ENCODE measurements around the gene MRTFB.

The MRTFB gene

DNA sequence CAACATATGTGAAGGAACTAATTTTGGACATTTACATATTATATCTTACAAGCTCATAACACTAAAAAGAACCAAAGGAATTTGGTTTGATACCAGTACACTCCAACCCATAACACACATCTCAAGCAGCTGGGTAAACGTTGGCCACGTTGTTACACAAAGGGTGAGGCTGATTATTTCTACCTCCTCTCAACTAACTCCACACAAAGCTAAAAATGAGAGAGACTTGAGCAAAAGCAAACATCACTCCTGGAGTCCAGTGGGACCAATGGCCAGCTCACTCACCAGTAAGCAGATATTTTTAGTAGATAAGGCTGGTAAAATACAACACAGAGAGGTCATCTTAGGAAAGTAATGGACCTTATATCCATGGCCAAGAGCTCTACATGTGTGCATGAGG lies 207.6 kb downstream of the MRTFB start:
- H3K27ac ChIP-seq (ENCODE audit: low read length) = no peak overlapping the region
- DNase-seq (ENCODE audit: low read depth, low spot score) = no peak
- no CpG with 5 or more reads among the region's 2 CpGs for whole genome bisulfite sequencing (ENCODE audit: insufficient coverage, insufficient read length)
- no peaks in the 10 kb centered on the region for H3K9me3 ChIP-seq (ENCODE audit: control insufficient read depth, insufficient read depth, low read length)
- H3K4me1 ChIP-seq (ENCODE audit: control insufficient read depth, insufficient read depth, low read length) = peaks cover 4% of the 10 kb centered on the region; the same call in 1 of the 2 replicates
- no peak overlapping the region for H3K4me3 ChIP-seq (ENCODE audit: low read length)
- no peaks in the 10 kb centered on the region for H3K27me3 ChIP-seq (ENCODE audit: control insufficient read depth, insufficient read depth, low read length)
- H3K36me3 ChIP-seq (ENCODE audit: control insufficient read depth, insufficient read depth, low read length) = no peaks in the 10 kb centered on the region

DNA sequence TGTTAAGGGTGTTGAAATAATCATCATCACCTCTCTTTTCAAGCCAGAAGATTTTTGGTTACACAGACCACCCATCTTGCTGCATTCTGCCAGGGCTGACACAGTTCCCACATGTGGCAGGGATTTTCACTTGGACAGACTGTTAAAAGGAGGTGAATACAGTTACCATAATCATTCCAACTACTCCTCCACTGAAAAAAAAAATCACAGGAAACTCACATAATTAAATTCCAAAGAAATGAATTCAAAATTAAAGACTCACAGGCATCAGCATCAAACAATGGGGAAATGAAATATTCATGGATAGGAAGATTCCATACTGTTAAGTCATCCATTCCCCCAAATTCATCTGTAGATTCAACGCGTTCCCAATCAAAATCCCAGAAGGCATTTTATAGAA lies 209.4 kb downstream of the MRTFB start:
- no CpG with 5 or more reads among the region's 2 CpGs for WGBS (ENCODE audit: insufficient coverage, insufficient read length)
- Histone ChIP-seq H3K4me3 (ENCODE audit: low read length) (no peak overlapping the region), H3K36me3 (ENCODE audit: control insufficient read depth, insufficient read depth, low read length) (no peaks in the 10 kb centered on the region), H3K4me1 (ENCODE audit: control insufficient read depth, insufficient read depth, low read length) (peaks cover 6% of the 10 kb centered on the region), H3K27me3 (ENCODE audit: control insufficient read depth, insufficient read depth, low read length) (no peaks in the 10 kb centered on the region), H3K9me3 (ENCODE audit: control insufficient read depth, insufficient read depth, low read length) (no peaks in the 10 kb centered on the region), H3K27ac (ENCODE audit: low read length) (no peak overlapping the region)
- DNase-seq (ENCODE audit: low read depth, low spot score) = no peak

DNA sequence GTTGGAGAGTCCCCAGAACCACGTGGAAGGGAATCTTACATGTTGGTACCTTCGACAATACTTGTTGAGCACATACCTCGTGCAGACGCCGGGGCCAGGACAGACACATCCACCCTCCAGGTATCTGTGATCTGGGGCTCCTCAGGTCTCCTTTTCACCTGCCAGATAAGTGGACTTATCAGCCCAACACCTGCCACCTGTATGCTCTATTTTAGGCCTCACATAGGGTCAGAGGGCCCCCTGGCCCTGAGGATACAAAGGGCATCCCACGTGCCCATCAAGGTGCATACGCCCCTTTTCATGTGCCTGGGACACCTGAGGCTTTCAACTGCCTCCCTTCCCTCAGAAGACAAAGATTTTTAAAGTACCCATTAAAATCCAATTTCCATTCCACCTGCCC lies 212.7 kb downstream of the MRTFB start:
- H3K36me3 ChIP-seq (ENCODE audit: control insufficient read depth, insufficient read depth, low read length) = no peaks in the 10 kb centered on the region
- DNase-seq (ENCODE audit: low read depth, low spot score) = no peak
- no peaks in the 10 kb centered on the region for H3K9me3 ChIP-seq (ENCODE audit: control insufficient read depth, insufficient read depth, low read length)
- peaks cover 7% of the 10 kb centered on the region for H3K4me1 ChIP-seq (ENCODE audit: control insufficient read depth, insufficient read depth, low read length)
- H3K27ac ChIP-seq (ENCODE audit: low read length) = no peak overlapping the region
- WGBS (ENCODE audit: insufficient coverage, insufficient read length) = no CpG with 5 or more reads among the region's 7 CpGs
- no peak overlapping the region for H3K4me3 ChIP-seq (ENCODE audit: low read length)
- H3K27me3 ChIP-seq (ENCODE audit: control insufficient read depth, insufficient read depth, low read length) = no peaks in the 10 kb centered on the region

DNA sequence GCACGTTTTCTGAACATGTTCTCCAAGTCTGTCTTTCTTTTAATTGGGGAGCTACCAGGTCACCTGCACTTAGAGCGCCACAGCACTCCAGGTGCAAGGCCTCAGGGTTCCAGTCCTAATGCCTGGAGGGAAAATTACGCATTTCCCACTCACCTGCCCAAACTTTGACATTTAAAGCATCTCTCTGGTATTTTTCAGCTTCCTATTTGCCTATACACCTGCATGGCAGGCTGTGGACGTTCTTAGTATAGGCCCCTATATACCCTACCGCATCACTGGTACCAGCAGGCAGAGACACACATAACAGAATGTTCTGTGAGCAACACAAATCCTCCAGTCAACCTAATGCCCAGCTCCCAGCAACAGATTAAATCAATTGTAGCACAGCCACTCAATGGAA lies 213.3 kb downstream of the MRTFB start:
- WGBS (ENCODE audit: insufficient coverage, insufficient read length) = no CpG with 5 or more reads among the region's 5 CpGs
- no peak overlapping the region for H3K27ac ChIP-seq (ENCODE audit: low read length)
- H3K27me3 ChIP-seq (ENCODE audit: control insufficient read depth, insufficient read depth, low read length) = no peaks in the 10 kb centered on the region
- no peak overlapping the region for H3K4me3 ChIP-seq (ENCODE audit: low read length)
- no peak for DNase-seq (ENCODE audit: low read depth, low spot score)
- H3K36me3 ChIP-seq (ENCODE audit: control insufficient read depth, insufficient read depth, low read length) = no peaks in the 10 kb centered on the region
- H3K4me1 ChIP-seq (ENCODE audit: control insufficient read depth, insufficient read depth, low read length) = peaks cover 7% of the 10 kb centered on the region
- H3K9me3 ChIP-seq (ENCODE audit: control insufficient read depth, insufficient read depth, low read length) = no peaks in the 10 kb centered on the region

DNA sequence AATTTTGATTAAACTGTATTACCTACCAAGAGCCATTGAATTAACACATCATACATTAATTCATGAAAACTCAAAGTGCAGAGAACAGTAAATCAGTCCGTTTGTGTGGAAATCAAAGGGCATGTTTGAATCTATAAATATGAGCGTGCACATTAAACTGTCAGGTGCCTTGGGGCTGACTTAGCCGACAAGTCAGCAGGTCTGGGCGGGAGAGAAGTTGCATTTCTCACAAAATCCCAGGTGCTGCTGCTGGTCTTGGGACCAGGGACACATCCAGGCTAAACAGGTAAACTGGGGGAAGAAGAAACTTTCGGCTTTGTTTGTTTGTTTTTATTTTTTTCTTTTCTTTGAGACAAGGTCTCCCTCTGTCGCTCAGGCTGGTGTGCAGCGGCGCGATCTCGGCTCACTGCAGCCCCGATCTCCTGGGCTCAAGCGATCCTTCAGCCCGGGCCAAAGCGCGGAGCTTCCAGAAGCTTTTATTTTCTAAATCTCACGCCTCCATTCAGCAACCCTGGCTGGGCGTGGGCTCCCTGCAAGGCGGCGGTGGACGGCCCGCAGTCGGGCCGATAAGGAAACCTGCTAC lies 213.9 kb downstream of the MRTFB start:
- no CpG with 5 or more reads among the region's 23 CpGs for WGBS (ENCODE audit: insufficient coverage, insufficient read length)
- Histone ChIP-seq H3K9me3 (ENCODE audit: control insufficient read depth, insufficient read depth, low read length) (no peaks in the 10 kb centered on the region), H3K36me3 (ENCODE audit: control insufficient read depth, insufficient read depth, low read length) (no peaks in the 10 kb centered on the region), H3K4me1 (ENCODE audit: control insufficient read depth, insufficient read depth, low read length) (peaks cover 7% of the 10 kb centered on the region), H3K27me3 (ENCODE audit: control insufficient read depth, insufficient read depth, low read length) (no peaks in the 10 kb centered on the region), H3K27ac (ENCODE audit: low read length) (no peak overlapping the region), H3K4me3 (ENCODE audit: low read length) (peak overlapping the region; percentile 86)
- DNase-seq (ENCODE audit: low read depth, low spot score) = no peak

DNA sequence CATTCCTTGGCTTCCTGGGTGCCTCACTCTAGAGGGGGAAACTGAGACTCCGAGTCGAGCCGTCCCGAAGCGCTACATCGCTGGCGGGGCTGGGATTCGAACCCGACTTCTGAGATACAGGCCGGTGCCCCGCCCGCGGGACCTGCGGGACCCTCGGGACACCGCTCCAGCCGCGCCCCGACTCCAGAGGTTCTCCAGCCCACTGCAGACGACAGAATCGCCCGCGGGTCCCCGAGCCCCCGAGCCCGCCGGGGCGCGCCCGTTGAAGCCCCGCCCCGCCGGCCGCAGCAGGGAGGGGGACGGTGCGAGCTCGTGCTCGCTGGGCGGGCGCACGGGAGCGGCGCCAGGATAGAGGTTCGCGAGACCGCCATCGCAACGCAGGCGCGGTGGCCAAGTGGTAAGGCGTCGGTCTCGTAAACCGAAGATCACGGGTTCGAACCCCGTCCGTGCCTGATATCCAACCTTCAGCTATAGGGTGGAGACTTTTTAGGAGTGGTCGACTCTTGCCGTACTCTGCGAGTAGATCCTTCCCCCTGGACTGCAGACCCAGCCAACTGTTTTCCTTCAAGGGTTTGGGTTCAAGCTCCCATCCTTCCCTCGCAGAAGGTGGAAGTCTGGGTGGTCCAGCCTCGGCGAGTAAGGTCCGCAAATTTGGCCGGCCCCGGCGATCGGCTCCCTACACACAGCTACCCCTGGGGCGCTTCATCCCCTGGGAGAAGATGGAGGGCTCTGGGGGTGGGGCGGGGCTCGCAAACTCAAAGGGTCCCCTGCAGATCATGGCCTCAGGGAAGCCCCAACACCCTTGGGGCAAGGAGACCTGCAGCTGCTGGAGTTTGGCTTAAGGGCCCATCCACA lies 214.6 kb downstream of the MRTFB start:
- DNase-seq (ENCODE audit: low read depth, low spot score) = peak; percentile 87
- Histone ChIP-seq H3K9me3 (ENCODE audit: control insufficient read depth, insufficient read depth, low read length) (no peaks in the 10 kb centered on the region), H3K27ac (ENCODE audit: low read length) (no peak overlapping the region), H3K4me1 (ENCODE audit: control insufficient read depth, insufficient read depth, low read length) (peaks cover 7% of the 10 kb centered on the region), H3K27me3 (ENCODE audit: control insufficient read depth, insufficient read depth, low read length) (no peaks in the 10 kb centered on the region), H3K4me3 (ENCODE audit: low read length) (peak overlapping the region; percentile 86), H3K36me3 (ENCODE audit: control insufficient read depth, insufficient read depth, low read length) (no peaks in the 10 kb centered on the region)
- no CpG with 5 or more reads among the region's 72 CpGs for WGBS (ENCODE audit: insufficient coverage, insufficient read length)

DNA sequence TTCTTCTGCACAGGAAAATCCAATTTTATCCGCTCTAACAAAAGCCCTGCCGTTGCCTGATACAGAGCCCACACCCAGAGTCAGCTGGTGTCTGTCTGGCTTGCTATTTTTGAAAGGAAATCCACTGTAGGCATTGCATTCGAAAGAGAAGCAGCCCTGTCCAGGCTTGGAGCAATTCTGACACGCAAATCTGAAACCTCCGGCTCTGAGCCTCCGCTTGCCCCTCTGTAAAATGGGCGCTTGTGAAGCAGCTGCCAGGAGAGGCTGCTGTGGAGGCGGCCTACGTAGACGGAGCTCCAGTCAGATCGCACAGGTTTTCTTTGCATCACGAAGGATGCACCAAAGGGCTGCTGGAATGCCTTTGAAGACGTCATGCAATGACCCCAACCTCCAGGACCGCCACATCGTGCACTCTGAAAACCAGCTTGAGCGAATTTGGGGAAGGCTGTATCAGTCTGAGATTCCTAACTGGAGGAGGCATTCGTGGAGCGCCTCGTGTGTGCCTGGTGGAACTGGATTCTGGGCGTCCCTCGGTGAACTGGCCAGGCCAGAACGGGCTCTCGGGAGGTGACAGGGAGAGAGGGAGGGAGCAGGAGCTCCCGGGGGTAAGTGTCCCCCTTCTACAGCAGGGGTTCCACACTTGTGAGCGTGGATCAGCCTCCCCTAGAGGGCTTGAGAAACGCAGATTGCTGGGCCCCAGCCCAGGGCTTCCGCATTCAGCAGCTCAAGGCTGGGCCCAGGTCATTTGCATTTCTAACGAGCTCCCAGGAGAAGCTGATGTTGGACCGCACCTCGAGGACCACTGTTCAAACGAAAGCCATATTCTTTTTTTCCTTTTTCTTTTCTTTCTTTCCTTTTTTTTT lies 215.5 kb downstream of the MRTFB start:
- DNase-seq (ENCODE audit: low read depth, low spot score) = no peak
- Histone ChIP-seq H3K4me1 (ENCODE audit: control insufficient read depth, insufficient read depth, low read length) (peaks cover 7% of the 10 kb centered on the region), H3K36me3 (ENCODE audit: control insufficient read depth, insufficient read depth, low read length) (no peaks in the 10 kb centered on the region), H3K9me3 (ENCODE audit: control insufficient read depth, insufficient read depth, low read length) (no peaks in the 10 kb centered on the region), H3K27ac (ENCODE audit: low read length) (no peak overlapping the region), H3K4me3 (ENCODE audit: low read length) (peak overlapping the region; percentile 86), H3K27me3 (ENCODE audit: control insufficient read depth, insufficient read depth, low read length) (no peaks in the 10 kb centered on the region)
- WGBS (ENCODE audit: insufficient coverage, insufficient read length) = no CpG with 5 or more reads among the region's 31 CpGs

DNA sequence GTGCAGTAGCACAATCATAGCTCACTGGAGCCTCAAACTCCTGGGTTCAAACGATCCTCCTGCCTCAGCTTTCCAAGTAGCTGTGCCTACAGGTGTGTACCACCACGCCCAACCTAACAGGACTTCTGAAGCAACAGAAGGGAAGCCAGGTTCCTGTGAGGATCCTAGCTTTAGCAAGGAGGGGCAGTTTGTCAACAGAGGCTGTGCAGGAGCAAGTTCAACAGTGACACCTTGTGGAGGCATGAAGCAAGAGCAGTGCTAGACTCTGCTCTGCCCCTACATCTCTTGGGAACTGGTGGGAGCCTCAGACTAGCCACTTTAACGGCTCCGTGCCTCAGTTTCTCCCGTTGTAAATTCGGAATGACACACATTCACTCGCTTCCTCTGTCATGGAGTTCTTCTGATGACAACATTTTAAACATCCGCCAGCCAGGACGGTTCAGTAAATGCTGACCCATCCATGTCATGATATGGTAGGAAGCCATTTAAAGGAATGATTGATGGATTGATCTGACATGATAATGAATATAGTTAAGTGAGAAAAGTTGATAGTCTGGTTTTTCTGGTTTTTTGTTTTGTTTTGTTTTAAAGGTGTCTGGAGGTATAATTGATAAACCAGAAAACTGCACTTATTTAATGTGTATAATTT lies 218.7 kb downstream of the MRTFB start:
- H3K9me3 ChIP-seq (ENCODE audit: control insufficient read depth, insufficient read depth, low read length) = no peaks in the 10 kb centered on the region
- H3K27me3 ChIP-seq (ENCODE audit: control insufficient read depth, insufficient read depth, low read length) = no peaks in the 10 kb centered on the region
- no CpG with 5 or more reads among the region's 9 CpGs for WGBS (ENCODE audit: insufficient coverage, insufficient read length)
- H3K36me3 ChIP-seq (ENCODE audit: control insufficient read depth, insufficient read depth, low read length) = no peaks in the 10 kb centered on the region
- H3K4me3 ChIP-seq (ENCODE audit: low read length) = no peak overlapping the region
- H3K4me1 ChIP-seq (ENCODE audit: control insufficient read depth, insufficient read depth, low read length) = 0 out of 2 replicates have a peak, but pooled peaks cover 1% of the 10 kb centered on the region
- no peak for DNase-seq (ENCODE audit: low read depth, low spot score)
- no peak overlapping the region for H3K27ac ChIP-seq (ENCODE audit: low read length)

DNA sequence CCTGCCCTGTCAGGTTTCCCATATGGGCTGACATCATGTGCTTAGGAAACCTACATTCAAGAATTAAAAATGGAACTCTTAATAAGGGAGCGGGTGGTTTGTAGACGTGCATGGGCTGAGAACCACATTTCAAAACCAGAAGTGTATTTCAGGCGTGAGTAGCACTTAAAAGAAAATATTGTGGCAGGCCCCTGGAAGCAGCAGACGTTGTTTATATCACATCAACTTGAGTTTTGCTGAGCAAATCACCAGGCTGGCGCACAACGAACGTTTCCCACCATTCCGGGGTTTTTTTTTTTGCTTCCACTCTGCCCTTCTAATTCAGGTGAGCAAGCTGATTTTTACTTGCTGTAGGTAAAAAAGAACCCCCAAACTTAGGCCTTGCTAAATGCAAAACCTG lies 220.2 kb downstream of the MRTFB start:
- no peaks in the 10 kb centered on the region for H3K36me3 ChIP-seq (ENCODE audit: control insufficient read depth, insufficient read depth, low read length)
- WGBS (ENCODE audit: insufficient coverage, insufficient read length) = no CpG with 5 or more reads among the region's 8 CpGs
- DNase-seq (ENCODE audit: low read depth, low spot score) = no peak
- H3K4me1 ChIP-seq (ENCODE audit: control insufficient read depth, insufficient read depth, low read length) = 0 out of 2 replicates have a peak, but pooled peaks cover 1% of the 10 kb centered on the region
- H3K27ac ChIP-seq (ENCODE audit: low read length) = no peak overlapping the region
- no peaks in the 10 kb centered on the region for H3K27me3 ChIP-seq (ENCODE audit: control insufficient read depth, insufficient read depth, low read length)
- H3K4me3 ChIP-seq (ENCODE audit: low read length) = no peak overlapping the region
- no peaks in the 10 kb centered on the region for H3K9me3 ChIP-seq (ENCODE audit: control insufficient read depth, insufficient read depth, low read length)
